Activated CD8-positive, alpha-beta memory T cell treated with anti-CD3 and anti-CD28 coated beads, Interleukin-2, amount 10 ng/mL, durations not matched to agents 7 days and 5 days (primary cell): ENCODE data around the gene PLEKHM3. TPM values are rescaled to one million over a fixed set of nuclear protein-coding genes. Genes with fewer than 3 reads are reported as not detected.
"Not testable (repeated sequence)": the region's sequence is repeated elsewhere in the genome, so short reads cannot be mapped to it uniquely, and the experiment has no call there.

ENCODE experiments used
- ATAC-seq: fragments of 150-1000 bp; cut with Tn5 transposase; one replicate; pipeline ENCODE4 v1.10.0; 2021; ENCODE audit warnings: moderate library complexity
- CTCF ChIA-PET: fragments of 350-600 bp; sonication (Branson Sonifier 250); formaldehyde crosslinking; loops from one replicate; lab custom pipeline; 2021; ENCODE audit warnings: antibody characterized with exemption; lab: Charles Lee
- DNase-seq: peaks from one replicate; pipeline ENCODE4 v3.0.0-alpha.2; 2020
- H3K27ac Mint-ChIP-seq: one replicate; pipeline ENCODE4 v1.8.0; 2021; ENCODE audit warnings: mild to moderate bottlenecking, mixed read lengths
- H3K27me3 Mint-ChIP-seq: one replicate; pipeline ENCODE4 v1.8.0; 2021; ENCODE audit warnings: mixed read lengths
- H3K36me3 Mint-ChIP-seq: one replicate; pipeline ENCODE4 v1.8.0; 2021; ENCODE audit warnings: mild to moderate bottlenecking, mixed read lengths
- H3K4me1 Mint-ChIP-seq: one replicate; pipeline ENCODE4 v1.8.0; 2021; ENCODE audit warnings: mixed read lengths
- H3K4me3 Mint-ChIP-seq: one replicate; pipeline ENCODE4 v1.8.0; 2021; ENCODE audit warnings: mild to moderate bottlenecking, moderate library complexity, mixed read lengths
- H3K9me3 Mint-ChIP-seq: one replicate; pipeline ENCODE4 v1.8.0; 2022; ENCODE audit warnings: low read depth, mixed read lengths
- total RNA-seq, 2 experiments: library from RNA; stranded (reverse); gene quantifications; one replicate each; pipeline ENCODE4 v1.2.3, GENCODE V29; 2021

The PLEKHM3 gene
- total RNA-seq, 2 experiments from 2014 or later: 4.7 to 5.1 TPM

- no peaks in the 10 kb centered on the region for H3K9me3 Mint-ChIP-seq
- CTCF ChIA-PET: no interaction called here
- peaks cover 10% of the 10 kb centered on the region for H3K4me1 Mint-ChIP-seq
- DNase-seq (no peak), ATAC-seq (no peak)
- H3K36me3 Mint-ChIP-seq: no peaks in the 10 kb centered on the region
- H3K27me3 Mint-ChIP-seq: no peaks in the 10 kb centered on the region
- no peak overlapping the region for H3K4me3 Mint-ChIP-seq
- no peak overlapping the region for H3K27ac Mint-ChIP-seq
Observed at GRCh38 chr2:207825045-207825954, 200.0 kb downstream of the PLEKHM3 start.

- CTCF ChIA-PET: no interaction called here
- ATAC-seq (no peak), DNase-seq (no peak)
- Mint-ChIP-seq H3K4me3 (no peak overlapping the region), H3K4me1 (peaks cover 3% of the 10 kb centered on the region), H3K27me3 (no peaks in the 10 kb centered on the region), H3K27ac (no peak overlapping the region), H3K36me3 (no peaks in the 10 kb centered on the region), H3K9me3 (no peaks in the 10 kb centered on the region)
Observed at GRCh38 chr2:207823865-207824264, 201.5 kb downstream of the PLEKHM3 start.

DNA sequence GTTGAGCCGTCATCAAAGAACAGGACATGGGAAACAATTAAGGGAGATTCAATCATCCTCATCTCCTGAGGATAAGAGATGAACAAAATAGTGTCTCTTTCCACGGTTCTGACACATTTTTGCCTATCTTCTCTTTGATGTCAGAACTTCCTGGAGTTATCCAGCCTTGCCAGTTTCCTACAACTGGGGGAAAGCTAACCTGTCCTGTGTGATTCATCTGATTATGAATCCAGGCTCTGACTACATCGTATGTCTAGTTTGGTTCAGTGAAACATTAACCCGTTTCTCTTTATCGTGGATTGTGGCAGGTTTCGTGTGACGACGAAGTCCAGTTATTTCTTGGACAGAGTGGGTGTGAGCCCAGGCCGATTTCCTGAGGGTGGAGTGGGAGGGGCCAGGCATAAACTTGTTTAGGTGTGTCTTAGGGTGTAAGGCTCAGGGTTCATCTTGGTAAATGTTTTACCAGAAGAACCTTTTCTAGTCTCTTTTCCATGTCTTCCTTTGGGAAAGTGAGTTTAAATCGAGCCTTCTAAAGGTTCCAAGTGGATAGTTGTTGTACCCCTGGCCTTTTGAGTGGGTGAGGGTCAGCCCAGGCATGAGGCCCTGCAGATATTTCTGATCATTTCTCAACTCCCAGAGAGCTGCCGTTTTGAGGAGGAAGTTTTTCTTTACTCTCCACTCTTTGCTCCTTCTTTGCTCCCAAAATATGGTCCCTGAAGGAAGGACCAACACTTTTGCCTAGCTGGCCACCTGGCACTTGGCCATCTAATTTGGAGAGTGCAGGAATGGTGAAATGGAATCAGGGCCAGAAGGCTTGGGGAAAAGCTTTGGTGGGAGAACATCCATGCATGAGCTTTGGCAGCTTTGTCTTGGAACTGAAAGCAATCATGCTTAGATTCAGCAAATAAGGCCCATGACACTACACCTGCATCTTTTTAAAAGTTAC lies 205.2 kb downstream of the PLEKHM3 start:
- CTCF ChIA-PET: no interaction called here
- Mint-ChIP-seq H3K27ac (no peak overlapping the region), H3K36me3 (no peaks in the 10 kb centered on the region), H3K9me3 (no peaks in the 10 kb centered on the region), H3K27me3 (no peaks in the 10 kb centered on the region), H3K4me3 (no peak overlapping the region), H3K4me1 (no peaks in the 10 kb centered on the region)
- ATAC-seq: no peak
- DNase-seq: no peak

DNA sequence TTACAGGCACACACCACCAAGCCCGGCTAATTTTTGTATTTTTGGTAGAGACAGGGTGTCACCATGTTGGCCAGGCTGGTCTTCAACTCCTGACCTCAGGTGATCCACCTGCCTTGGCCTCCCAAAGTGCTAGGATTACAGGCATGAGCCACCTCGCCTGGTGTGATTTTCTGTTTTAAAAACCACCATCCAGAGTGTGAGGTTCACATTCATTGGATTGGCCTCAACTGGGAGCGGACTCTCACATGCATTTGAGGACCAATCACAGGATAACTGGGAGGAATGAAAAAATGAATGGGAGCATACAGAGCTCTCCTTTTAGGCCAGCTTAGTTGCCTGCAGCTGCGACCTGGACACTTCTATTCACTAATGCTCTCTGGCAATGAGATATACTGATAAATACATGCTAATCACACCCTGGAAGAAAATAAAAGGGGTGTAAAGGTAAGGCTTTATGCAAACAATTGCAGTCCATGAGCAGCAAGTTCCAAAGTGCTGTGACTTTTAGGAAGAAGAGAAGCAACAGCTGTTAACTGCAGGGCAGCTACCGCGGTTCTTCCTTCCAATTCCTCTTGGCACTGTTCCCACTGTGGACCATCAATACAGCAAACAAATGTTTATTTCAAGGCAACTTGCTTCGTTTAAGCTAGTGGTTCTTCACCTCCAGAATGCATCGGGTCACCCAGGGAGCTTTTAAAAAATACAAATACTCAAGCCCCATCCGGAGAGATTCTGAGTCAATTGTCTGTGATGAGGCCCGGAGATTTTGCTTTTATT lies 206.1 kb downstream of the PLEKHM3 start:
- no peaks in the 10 kb centered on the region for H3K27me3 Mint-ChIP-seq
- H3K9me3 Mint-ChIP-seq: no peaks in the 10 kb centered on the region
- no peaks in the 10 kb centered on the region for H3K4me1 Mint-ChIP-seq
- no peak for ATAC-seq
- no peak overlapping the region for H3K27ac Mint-ChIP-seq
- CTCF ChIA-PET: no interaction called here
- no peaks in the 10 kb centered on the region for H3K36me3 Mint-ChIP-seq
- no peak for DNase-seq
- no peak overlapping the region for H3K4me3 Mint-ChIP-seq

- H3K27ac Mint-ChIP-seq: no peak overlapping the region
- ATAC-seq: no peak
- no peaks in the 10 kb centered on the region for H3K36me3 Mint-ChIP-seq
- CTCF ChIA-PET: interaction anchor here (0.6 kb wide), 1 partner anchor 21 kb away, joined by 4 read pairs; no protein-coding TSS in a partner anchor
- peaks cover 3% of the 10 kb centered on the region for H3K4me1 Mint-ChIP-seq
- no peak overlapping the region for H3K4me3 Mint-ChIP-seq
- no peak for DNase-seq
- H3K27me3 Mint-ChIP-seq: peaks cover 10% of the 10 kb centered on the region
- H3K9me3 Mint-ChIP-seq: no peaks in the 10 kb centered on the region
Observed at GRCh38 chr2:207816546-207816945, 208.8 kb downstream of the PLEKHM3 start.

GRCh38 chr2:207815254-207815653 lies 210.1 kb downstream of the PLEKHM3 start:
- CTCF ChIA-PET: interaction anchor here (0.5 kb wide), 1 partner anchor 42 kb away, joined by 3 read pairs; no protein-coding TSS in a partner anchor
- Mint-ChIP-seq H3K9me3 (no peaks in the 10 kb centered on the region), H3K27ac (no peak overlapping the region), H3K4me3 (no peak overlapping the region), H3K4me1 (peaks cover 3% of the 10 kb centered on the region), H3K27me3 (peaks cover 13% of the 10 kb centered on the region), H3K36me3 (no peaks in the 10 kb centered on the region)
- DNase-seq (no peak), ATAC-seq (no peak)

DNA sequence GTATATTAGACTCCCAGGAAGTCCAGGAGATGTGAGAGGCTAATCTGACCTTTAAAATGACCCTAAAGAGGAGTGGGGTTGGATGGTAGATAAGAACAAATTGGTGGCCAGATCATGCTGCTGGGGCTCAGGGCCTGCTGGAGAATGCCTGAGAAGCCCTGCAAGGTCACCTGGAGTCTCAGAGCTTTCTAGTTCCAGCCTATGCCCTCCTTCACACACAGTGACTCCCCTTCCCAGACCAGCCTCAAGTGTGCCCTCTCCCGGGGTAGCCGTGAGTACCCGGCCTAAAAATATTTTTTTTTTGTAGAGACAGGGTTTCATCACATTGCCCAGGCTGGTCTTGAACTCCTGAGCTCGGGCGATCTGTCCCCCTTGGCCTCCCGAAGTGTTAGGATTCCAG lies 211.4 kb downstream of the PLEKHM3 start:
- CTCF ChIA-PET: no interaction called here
- Mint-ChIP-seq H3K4me3 (no peak overlapping the region), H3K4me1 (peaks cover 5% of the 10 kb centered on the region), H3K27me3 (peaks cover 20% of the 10 kb centered on the region), H3K9me3 (no peaks in the 10 kb centered on the region), H3K27ac (no peak overlapping the region), H3K36me3 (no peaks in the 10 kb centered on the region)
- DNase-seq (no peak), ATAC-seq (no peak)

GRCh38 chr2:207813221-207813916 lies 212.0 kb downstream of the PLEKHM3 start:
- peaks cover 5% of the 10 kb centered on the region for H3K4me1 Mint-ChIP-seq
- ATAC-seq: no peak
- no peaks in the 10 kb centered on the region for H3K36me3 Mint-ChIP-seq

DNA sequence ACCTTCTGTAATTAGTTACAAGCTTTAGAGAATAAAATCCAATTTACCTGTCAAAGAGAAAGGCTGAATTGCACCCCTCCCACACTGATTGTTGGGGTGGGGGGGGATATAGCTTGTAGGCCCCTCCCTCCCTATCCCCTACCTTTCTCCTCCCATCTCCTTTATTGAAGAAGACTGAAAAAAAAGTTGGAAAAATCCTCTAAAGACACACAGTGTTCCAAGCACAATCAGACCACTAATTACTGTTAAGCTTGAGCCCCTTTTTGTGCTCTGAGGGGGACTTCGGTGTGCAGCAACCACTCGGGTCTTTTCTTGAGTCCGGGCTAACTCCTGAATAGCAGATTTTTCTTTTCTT lies 212.6 kb downstream of the PLEKHM3 start:
- Mint-ChIP-seq H3K36me3 (no peaks in the 10 kb centered on the region), H3K27me3 (peaks cover 23% of the 10 kb centered on the region), H3K27ac (no peak overlapping the region), H3K9me3 (no peaks in the 10 kb centered on the region), H3K4me1 (peaks cover 5% of the 10 kb centered on the region), H3K4me3 (no peak overlapping the region)
- CTCF ChIA-PET: no interaction called here
- no peak for DNase-seq
- no peak for ATAC-seq

More at GRCh38 chr2:207813221-207813916, 212.0 kb downstream of the PLEKHM3 start:
- Mint-ChIP-seq H3K27me3 (peaks cover 23% of the 10 kb centered on the region), H3K4me3 (no peak overlapping the region), H3K9me3 (no peaks in the 10 kb centered on the region), H3K27ac (no peak overlapping the region)
- DNase-seq: no peak
- CTCF ChIA-PET: no interaction called here

DNA sequence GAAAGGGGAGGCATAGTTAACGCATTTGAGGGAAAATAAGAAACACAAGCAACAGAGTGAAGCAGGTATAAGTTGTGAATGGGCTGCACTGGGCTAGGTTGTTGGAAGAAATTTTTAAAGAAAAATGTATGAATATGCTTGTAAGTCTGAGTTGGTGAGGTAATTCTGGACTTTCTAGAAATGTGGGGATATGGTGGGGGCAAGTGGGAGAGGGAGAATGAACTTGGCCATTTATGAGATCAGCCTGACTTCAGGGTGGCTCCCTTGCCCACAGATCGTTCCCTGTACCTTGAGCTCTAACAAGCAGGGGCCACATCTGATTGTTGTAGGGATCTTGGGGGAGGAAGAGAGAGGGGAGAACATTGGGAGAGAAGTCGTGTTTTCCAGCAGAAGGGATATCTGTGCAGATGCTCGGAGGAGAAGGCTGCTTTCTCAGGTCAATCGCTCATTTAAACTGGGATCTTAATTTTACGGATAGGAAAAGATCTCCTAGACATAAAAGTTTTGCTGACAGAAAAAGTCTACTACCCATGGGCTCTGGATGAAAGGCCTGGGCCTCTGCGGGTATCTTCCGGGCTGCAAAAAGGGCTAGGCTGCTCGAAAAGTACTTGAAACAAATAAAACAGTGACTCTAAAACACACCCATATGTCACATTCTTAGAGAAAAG lies 213.1 kb downstream of the PLEKHM3 start:
- CTCF ChIA-PET: no interaction called here
- DNase-seq (no peak), ATAC-seq (no peak)
- Mint-ChIP-seq H3K4me1 (peaks cover 8% of the 10 kb centered on the region), H3K4me3 (no peak overlapping the region), H3K27ac (no peak overlapping the region), H3K36me3 (no peaks in the 10 kb centered on the region), H3K27me3 (peaks cover 26% of the 10 kb centered on the region), H3K9me3 (no peaks in the 10 kb centered on the region)

DNA sequence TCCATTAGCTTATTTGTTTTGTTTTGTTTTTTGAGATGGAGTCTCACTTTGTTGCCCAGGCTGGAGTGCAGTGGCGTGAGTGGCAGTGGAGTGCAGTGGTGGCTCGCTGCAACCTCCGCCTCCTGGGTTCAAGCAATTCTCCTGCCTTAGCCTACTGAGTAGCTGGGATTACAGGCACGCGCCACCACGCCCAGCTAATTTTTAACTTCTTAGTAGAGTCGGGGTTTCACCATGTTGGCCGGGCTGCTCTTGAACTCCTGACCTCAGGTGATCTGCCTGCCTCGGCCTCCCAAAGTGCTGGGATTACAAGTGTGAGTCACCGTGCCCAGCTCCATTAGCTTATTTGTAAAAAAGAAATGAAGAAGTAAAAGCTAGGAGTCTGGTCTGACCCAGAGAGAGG lies 213.7 kb downstream of the PLEKHM3 start:
- H3K4me3 Mint-ChIP-seq, ATAC-seq, H3K27ac Mint-ChIP-seq, H3K9me3 Mint-ChIP-seq, H3K36me3 Mint-ChIP-seq, DNase-seq, CTCF ChIA-PET, H3K4me1 Mint-ChIP-seq: not testable (repeated sequence)
- peaks cover 26% of the 10 kb centered on the region for H3K27me3 Mint-ChIP-seq

- Mint-ChIP-seq H3K9me3 (no peaks in the 10 kb centered on the region), H3K4me1 (peaks cover 8% of the 10 kb centered on the region)
Observed at GRCh38 chr2:207810200-207810788, 215.0 kb downstream of the PLEKHM3 start.

More at GRCh38 chr2:207810200-207810788, 215.0 kb downstream of the PLEKHM3 start:
- H3K36me3 Mint-ChIP-seq: no peaks in the 10 kb centered on the region
- no peak for ATAC-seq
- H3K4me3 Mint-ChIP-seq: no peak overlapping the region
- CTCF ChIA-PET: no interaction called here
- DNase-seq: no peak
- H3K27me3 Mint-ChIP-seq: peaks cover 28% of the 10 kb centered on the region
- H3K27ac Mint-ChIP-seq: no peak overlapping the region
